Epithelial cell of esophagus (primary cell): ENCODE data around the gene IL17RC.

Experiments
- DNase-seq: peaks from one replicate; pipeline ENCODE4 v3.0.0; 2010; ENCODE audit warnings: low read depth
- H3K4me3 ChIP-seq: 2 replicates; pipeline ENCODE4 v1.5.1; 2011; ENCODE audit warnings: mild to moderate bottlenecking, low read length, control low read depth
- TF ChIP-seq, protein P1 (sequence below): IDR thresholded peaks from 2 replicates; pipeline ENCODE4 v1.5.1; 2011; ENCODE audit warnings: low read depth, mild to moderate bottlenecking, low read length, control low read depth, inconsistent platforms; ENCODE audit not compliant: insufficient read depth; ENCODE audit errors: missing control alignments

IL17RC gene

DNA sequence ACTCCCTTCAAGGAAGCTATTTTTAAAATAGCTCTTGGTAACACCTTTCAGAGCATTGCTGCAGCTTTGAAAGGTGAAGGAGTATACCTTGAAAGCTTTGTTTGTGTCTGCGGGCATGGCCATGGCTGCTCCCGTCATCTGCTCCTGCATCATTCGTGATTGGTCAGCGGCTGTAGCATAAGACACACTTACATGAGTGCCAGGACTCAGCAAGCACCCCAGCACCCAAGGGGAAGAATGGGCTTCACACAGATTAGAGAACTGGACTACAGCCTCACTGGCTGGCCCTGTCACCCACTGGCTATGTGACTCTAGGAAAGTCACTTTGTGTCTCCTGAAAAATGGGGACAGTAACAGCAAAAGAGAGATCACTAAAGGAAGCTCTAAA, 52.7 kb downstream of the IL17RC start:
- TF ChIP-seq, protein P1, sequence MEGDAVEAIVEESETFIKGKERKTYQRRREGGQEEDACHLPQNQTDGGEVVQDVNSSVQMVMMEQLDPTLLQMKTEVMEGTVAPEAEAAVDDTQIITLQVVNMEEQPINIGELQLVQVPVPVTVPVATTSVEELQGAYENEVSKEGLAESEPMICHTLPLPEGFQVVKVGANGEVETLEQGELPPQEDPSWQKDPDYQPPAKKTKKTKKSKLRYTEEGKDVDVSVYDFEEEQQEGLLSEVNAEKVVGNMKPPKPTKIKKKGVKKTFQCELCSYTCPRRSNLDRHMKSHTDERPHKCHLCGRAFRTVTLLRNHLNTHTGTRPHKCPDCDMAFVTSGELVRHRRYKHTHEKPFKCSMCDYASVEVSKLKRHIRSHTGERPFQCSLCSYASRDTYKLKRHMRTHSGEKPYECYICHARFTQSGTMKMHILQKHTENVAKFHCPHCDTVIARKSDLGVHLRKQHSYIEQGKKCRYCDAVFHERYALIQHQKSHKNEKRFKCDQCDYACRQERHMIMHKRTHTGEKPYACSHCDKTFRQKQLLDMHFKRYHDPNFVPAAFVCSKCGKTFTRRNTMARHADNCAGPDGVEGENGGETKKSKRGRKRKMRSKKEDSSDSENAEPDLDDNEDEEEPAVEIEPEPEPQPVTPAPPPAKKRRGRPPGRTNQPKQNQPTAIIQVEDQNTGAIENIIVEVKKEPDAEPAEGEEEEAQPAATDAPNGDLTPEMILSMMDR = no peak
- no peak for DNase-seq
- H3K4me3 ChIP-seq = no peak overlapping the region

DNA sequence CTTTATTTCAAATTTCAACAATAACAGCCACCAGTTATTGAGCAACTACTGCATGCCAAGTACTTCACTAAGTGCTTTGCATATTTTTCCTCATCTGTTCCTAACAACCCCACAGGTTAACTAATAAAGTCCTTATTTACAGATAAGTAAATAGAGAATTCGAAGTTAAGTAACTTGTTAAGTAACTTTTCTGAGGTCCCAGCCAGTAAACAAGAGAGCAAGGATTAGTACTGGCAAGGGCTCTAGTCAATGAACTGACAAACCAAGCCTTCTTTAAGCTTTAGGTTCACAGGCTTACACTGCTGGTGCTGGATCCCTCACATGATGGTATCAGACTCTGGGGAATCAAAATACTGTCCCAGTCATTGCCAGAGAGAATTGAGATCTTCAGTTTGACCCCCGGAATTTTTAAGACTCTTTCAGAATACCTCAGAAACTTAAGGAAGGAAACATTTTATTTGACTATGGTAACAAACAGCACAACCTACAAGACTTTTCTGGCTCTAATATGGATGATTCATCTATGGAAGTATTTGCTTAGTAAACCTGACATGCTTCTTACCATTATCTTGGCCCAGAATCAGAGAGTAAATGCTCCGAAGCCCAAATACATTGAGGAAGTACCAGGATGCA, 53.2 kb downstream of the IL17RC start:
- peak; percentile 77 for DNase-seq
- no peak overlapping the region for H3K4me3 ChIP-seq
- TF ChIP-seq, protein P1 = no peak

DNA sequence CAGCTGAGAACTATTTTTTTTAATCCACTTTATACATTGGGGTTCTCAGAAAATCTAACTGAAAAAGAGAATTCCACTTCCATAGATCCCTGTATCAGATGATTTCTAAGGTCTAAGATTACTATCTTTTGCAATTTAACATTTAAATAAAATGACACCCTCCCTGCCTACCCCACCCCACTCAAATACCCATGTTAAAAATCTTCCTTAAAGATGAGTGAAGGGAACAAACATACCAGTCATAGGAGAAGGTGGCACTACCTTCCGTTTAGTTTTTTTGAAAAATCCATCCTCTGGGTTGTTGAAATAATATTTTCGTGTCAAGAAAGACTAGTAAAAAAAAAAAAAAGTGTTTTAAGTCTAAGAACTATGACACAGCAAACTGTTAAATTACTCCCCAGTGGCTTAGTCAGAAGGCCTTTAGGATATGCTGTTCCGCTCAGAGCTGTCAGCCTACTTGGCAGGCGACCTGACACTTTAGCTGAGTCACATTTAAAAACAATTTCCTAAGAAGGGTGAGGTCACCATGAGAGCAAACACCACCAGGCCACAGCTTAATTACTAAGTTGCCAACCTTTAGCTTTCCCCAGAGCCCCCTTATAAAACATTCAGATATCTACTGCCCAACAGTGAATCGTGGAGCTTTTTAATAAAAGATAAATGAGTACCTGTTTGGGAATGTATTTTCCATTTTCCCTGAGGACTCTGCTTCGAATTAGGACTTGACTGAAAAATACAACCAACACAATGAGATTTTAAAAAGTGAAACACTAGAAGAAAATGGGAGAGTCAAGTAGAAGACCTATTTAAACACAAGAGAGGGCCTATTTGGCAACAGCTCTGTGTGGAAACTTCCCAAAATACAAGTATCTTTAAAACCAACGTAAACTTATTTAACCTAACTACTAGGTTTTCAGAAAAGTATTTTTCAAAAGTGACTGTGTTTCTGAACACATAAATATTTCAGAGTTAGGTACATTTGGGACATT, 60.1 kb downstream of the IL17RC start:
- TF ChIP-seq, protein P1 = no peak
- H3K4me3 ChIP-seq = no peak overlapping the region
- DNase-seq = peak; percentile 98

DNA sequence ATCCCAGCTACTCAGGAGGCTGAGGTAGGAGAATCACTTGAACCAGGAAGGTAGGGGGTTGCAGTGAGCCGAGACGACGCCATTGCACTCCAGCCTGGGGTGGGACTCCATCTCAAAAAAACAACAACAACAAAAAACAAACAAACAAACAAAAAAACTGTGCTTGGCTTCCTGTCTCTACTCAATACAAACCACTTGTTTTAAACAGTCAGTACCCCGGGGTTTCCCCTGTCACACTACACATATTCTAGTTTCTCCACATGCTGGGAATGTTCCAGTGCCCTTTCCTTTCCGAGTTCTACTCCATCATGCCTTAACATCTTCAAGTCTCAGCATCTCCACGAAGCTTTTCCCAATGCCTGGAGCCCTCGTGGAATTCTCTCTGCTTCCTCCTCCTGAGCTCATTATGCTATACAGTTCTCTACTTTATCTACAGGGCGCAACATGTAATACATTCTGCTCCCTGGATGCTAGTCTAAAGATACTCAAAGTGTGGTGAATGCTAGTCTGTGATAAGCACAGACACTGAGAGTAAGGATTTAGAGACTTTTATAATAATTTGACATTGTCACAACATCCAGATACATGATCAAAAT, 61.9 kb downstream of the IL17RC start:
- no peak for DNase-seq
- TF ChIP-seq, protein P1 = no peak
- H3K4me3 ChIP-seq = no peak overlapping the region

DNA sequence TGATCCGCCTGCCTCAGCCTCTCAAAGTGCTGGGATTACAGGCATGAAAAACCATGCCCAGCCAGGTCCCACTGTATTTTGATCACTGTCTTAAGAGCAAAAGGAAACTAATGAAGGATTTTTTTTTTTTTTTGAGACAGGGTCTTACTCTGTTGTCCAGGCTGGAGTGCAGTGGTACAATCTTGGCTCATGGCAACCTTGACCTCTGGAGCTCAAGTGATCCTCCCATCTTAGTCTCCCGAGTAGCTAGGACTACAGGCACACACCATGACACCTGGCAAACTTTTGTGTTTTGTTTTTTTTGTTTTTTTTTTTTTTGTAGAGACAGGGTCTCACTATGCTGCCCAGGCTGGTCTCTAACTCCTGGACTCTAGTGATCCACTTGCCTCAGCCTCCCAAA, 63.4 kb downstream of the IL17RC start:
- DNase-seq = no peak
- TF ChIP-seq, protein P1 = no peak
- H3K4me3 ChIP-seq = no peak overlapping the region
